Gastrocnemius medialis (tissue), 4 donors: ENCODE measurements around the gene JAM3.

Experiments
- CTCF ChIP-seq, 5 experiments: fragments of 450-650 bp in 3 of 5; fragments of 200-600 bp in 2 of 5; sonication (generic) in 2 of 5; IDR thresholded peaks in 4 of 5; conservative IDR thresholded peaks in 1 of 5; 1 replicate in 4 of 5; 2 replicates in 1 of 5; pipeline ENCODE4 v1.5.1; 2016 to 2019; ENCODE audit warnings: antibody characterized with exemption in 5 of 5, mild to moderate bottlenecking in 3 of 5, moderate library complexity in 3 of 5
- POLR2A ChIP-seq, 2 donors: fragments of 450-650 bp; IDR thresholded peaks; one replicate each; pipeline ENCODE4 v1.6.1; 2017; ENCODE audit warnings: antibody characterized with exemption in 2 of 2, mild to moderate bottlenecking in 2 of 2, moderate library complexity in 2 of 2

- TF ChIP-seq CTCF (IDR thresholded peaks at IDR 0.05 in 4 of 5, conservative IDR thresholded peaks at IDR 0.05 in 1 of 5): no peak
- TF ChIP-seq POLR2A (IDR thresholded peaks at IDR 0.05): no peak
Measured at GRCh38 chr11:134144744-134145143, 75.9 kb downstream of the JAM3 start.
